Esophagus squamous epithelium (tissue), 5 donors: Measurements from ENCODE around the gene SLAIN1. TPM values are rescaled to one million over a fixed set of nuclear protein-coding genes. Genes with fewer than 3 reads are reported as not detected.

Experiments
- DNase-seq: peaks from one replicate; lab custom pipeline; 2025; lab: John Stamatoyannopoulos, UW
- H3K27ac ChIP-seq, 4 donors: fragments of 200-600 bp; sonication (generic); one replicate each; pipeline ENCODE4 v1.5.1; 2016 to 2019; ENCODE audit warnings: mild to moderate bottlenecking in 1 of 4
- H3K27me3 ChIP-seq, 4 donors: fragments of 200-600 bp; sonication (generic); 1 replicate in 3 of 4; 2 replicates in 1 of 4; pipeline versions ENCODE4 v1.5.1 to v1.6.0; 2017 to 2021; ENCODE audit warnings: antibody characterized with exemption in 1 of 4
- H3K36me3 ChIP-seq, 3 donors: fragments of 200-600 bp; sonication (generic); one replicate each; pipeline ENCODE4 v1.5.1; 2016 to 2019
- H3K4me1 ChIP-seq, 3 donors: fragments of 200-600 bp; sonication (generic); one replicate each; pipeline ENCODE4 v1.5.1; 2017 to 2019
- H3K4me3 ChIP-seq, 4 donors: fragments of 200-600 bp; sonication (generic); 1 replicate in 3 of 4; 2 replicates in 1 of 4; pipeline ENCODE4 v1.5.1; 2016 to 2019; ENCODE audit warnings: mild to moderate bottlenecking in 2 of 4, moderate library complexity in 1 of 4
- H3K9me3 ChIP-seq, 3 donors: fragments of 200-600 bp; sonication (generic); one replicate each; pipeline ENCODE4 v1.5.1; 2016 to 2019
- POLR2A ChIP-seq, 4 donors: fragments of 450-650 bp; IDR thresholded peaks; one replicate each; pipeline ENCODE4 v1.6.1; 2017; ENCODE audit warnings: antibody characterized with exemption in 4 of 4, mild to moderate bottlenecking in 4 of 4, moderate library complexity in 3 of 4
- WGBS, 2 donors: methylation state at CpG; one replicate each; pipeline ENCODE4 v1.1.5; 2018; 5-methylcytosine and 5-hydroxymethylcytosine counted together
- intact Hi-C: fragments of 100-400 bp; cut with DNase I; formaldehyde crosslinking; loops from one replicate; pipeline ENCODE4 v1.15.0; 2022
- total RNA-seq, 4 donors: library from RNA; depleted of rRNA; stranded (reverse); fragments of >200 nt; gene quantifications; one replicate each; pipeline ENCODE4 v1.1.0, GENCODE V29; 2016
- TF ChIP-seq, protein P1 (sequence below), 6 experiments: fragments of 450-650 bp in 4 of 6; fragments of 200-600 bp in 2 of 6; sonication (generic) in 2 of 6; IDR thresholded peaks; one replicate each; pipeline ENCODE4 v1.5.1; 2016 to 2019; ENCODE audit warnings: antibody characterized with exemption in 6 of 6, mild to moderate bottlenecking in 4 of 6, moderate library complexity in 4 of 6
- donor health status: DM: yes; HTN: yes; CAD: no.

The SLAIN1 gene
- total RNA-seq, 4 donors from 2014 or later = 0.57 to 4.6 (median 3.1) TPM

DNA sequence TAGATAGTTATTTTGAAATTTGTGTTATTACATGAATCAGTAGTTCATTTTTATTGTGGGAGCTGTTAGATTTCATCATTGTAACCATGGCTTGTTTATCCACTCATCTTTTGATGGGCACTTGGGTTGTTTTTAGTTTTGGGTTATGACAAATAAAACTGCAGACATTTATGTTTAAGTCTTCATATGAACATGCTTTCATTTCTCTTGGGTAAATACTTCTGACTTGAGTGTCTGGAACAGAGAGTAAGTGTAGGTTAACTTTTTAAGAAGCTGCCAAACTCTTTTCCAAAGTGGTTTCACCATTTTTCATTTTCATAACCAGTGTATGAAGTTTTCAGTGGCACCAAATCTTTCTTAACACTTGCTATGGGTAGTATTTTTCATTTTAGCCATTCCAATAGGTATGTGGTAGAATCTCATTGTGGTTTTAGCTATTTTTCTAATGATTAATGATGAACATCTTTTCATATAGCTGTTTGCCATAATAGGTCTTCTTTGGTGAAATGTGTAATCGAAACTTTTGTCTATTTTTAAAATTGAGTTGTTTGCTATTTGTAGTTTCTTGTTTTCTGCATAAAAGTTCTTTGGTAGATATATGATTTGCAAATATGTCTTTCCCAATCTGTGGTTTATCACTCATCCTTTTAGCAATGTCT lies 17.9 kb downstream of the SLAIN1 start:
- H3K4me1 ChIP-seq = no peaks in the 10 kb centered on the region
- 81 to 85% methylated on average over 1 of the region's 1 CpG for WGBS, 2 donors
- no peaks in the 10 kb centered on the region for H3K9me3 ChIP-seq
- no peak overlapping the region for H3K27ac ChIP-seq
- H3K4me3 ChIP-seq = no peak overlapping the region
- H3K27me3 ChIP-seq = no peaks in the 10 kb centered on the region
- no peaks in the 10 kb centered on the region for H3K36me3 ChIP-seq
- intact Hi-C loops = no loop called here
- no peak for TF ChIP-seq POLR2A (IDR thresholded peaks at IDR 0.05)
- TF ChIP-seq, protein P1, sequence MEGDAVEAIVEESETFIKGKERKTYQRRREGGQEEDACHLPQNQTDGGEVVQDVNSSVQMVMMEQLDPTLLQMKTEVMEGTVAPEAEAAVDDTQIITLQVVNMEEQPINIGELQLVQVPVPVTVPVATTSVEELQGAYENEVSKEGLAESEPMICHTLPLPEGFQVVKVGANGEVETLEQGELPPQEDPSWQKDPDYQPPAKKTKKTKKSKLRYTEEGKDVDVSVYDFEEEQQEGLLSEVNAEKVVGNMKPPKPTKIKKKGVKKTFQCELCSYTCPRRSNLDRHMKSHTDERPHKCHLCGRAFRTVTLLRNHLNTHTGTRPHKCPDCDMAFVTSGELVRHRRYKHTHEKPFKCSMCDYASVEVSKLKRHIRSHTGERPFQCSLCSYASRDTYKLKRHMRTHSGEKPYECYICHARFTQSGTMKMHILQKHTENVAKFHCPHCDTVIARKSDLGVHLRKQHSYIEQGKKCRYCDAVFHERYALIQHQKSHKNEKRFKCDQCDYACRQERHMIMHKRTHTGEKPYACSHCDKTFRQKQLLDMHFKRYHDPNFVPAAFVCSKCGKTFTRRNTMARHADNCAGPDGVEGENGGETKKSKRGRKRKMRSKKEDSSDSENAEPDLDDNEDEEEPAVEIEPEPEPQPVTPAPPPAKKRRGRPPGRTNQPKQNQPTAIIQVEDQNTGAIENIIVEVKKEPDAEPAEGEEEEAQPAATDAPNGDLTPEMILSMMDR (IDR thresholded peaks at IDR 0.05) = no peak
- DNase-seq = no peak

DNA sequence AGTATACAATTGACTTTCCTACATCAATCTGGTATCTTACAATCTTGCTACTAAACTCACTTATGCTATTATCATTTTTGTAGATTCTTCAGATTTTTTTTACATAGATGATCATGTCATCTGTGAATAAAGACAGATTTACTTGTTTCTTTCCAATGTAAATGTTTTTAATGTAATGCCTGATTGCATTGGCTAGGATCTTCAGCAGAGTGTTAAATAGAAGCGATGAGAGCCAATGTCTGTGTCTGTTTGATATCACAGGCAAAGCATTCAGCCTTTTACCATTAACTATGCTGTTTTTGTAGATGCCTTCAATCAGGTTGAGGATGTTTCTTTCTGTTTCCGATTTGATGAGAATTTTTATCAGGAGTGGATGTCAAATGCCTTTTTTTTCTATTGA lies 19.2 kb downstream of the SLAIN1 start:
- Histone ChIP-seq H3K4me1 (no peaks in the 10 kb centered on the region), H3K36me3 (no peaks in the 10 kb centered on the region), H3K9me3 (no peaks in the 10 kb centered on the region), H3K4me3 (no peak overlapping the region), H3K27ac (no peak overlapping the region), H3K27me3 (no peaks in the 10 kb centered on the region)
- intact Hi-C loops = no loop called here
- TF ChIP-seq POLR2A (IDR thresholded peaks at IDR 0.05) = no peak
- TF ChIP-seq, protein P1 (IDR thresholded peaks at IDR 0.05) = no peak
- DNase-seq = no peak
- 87 to 88% methylated on average over 2 of the region's 2 CpGs for WGBS, 2 donors

DNA sequence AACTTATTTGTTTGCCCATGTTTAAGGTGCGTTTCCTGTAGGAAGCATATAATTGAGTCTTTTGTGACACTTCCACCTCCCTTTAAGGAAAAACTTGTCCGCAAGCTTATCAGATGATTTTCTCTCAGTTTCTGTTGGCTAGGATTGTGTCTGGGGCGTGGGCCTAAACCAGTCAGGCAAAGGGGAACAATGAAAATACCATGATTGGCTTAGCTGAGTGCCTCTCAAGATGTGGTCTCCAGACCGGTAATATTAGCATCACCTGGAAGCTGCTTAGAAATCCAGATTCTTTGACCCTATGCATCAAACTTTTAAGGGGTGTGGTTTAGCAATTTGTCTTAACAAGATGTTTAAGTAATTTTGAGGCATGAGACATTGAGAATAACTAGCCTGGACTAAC lies 20.0 kb downstream of the SLAIN1 start:
- TF ChIP-seq POLR2A (IDR thresholded peaks at IDR 0.05) = no peak
- TF ChIP-seq, protein P1 (IDR thresholded peaks at IDR 0.05) = no peak
- intact Hi-C loops = no loop called here
- H3K4me3 ChIP-seq = no peak overlapping the region
- no peaks in the 10 kb centered on the region for H3K4me1 ChIP-seq
- no peak overlapping the region for H3K27ac ChIP-seq
- WGBS, 2 donors = 82 to 91% methylated on average over 4 of the region's 4 CpGs
- H3K27me3 ChIP-seq = no peaks in the 10 kb centered on the region
- H3K36me3 ChIP-seq = no peaks in the 10 kb centered on the region
- DNase-seq = no peak
- H3K9me3 ChIP-seq = no peaks in the 10 kb centered on the region

DNA sequence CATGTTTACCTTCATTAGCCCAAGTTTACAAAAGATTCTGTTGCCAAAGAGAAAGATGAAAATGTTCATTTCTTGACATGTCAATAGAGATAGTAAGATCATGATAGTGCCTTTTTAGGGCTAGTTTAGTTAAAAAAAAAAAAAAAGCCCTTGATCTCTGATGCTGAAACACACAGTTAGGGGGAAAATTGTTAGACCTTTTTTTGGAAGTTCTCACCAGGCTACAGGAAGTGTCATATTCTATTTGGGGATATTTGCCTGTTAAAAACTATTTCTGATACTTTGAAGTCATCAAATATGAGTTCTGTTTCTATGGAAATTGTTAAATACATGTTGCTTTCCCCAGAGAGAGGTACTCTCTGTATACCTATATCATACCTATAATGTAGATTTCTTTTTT lies 21.6 kb downstream of the SLAIN1 start:
- DNase-seq = no peak
- Histone ChIP-seq H3K9me3 (no peaks in the 10 kb centered on the region), H3K4me1 (no peaks in the 10 kb centered on the region), H3K27me3 (no peaks in the 10 kb centered on the region), H3K4me3 (no peak overlapping the region), H3K36me3 (no peaks in the 10 kb centered on the region), H3K27ac (no peak overlapping the region)
- intact Hi-C loops = no loop called here
- TF ChIP-seq, protein P1 (IDR thresholded peaks at IDR 0.05) = no peak
- TF ChIP-seq POLR2A (IDR thresholded peaks at IDR 0.05) = no peak

DNA sequence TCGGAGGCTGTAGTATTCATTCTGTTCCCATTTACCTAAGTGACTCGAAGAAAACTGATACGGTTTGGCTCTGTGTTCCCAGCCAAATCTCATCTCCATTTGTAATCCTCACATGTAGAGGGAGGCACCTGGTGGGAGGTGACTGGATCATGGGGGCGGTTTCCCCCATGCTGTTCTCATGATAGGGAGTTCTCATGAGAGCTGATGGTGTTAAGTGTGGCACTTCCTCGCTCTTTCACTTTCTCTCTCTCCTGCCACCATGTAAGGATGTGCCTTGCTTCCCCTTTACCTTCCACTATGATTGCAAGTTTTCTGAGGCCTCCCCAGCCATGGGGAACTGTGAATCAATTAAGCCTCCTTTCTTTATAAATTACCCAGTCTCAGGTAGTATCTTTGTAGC lies 23.5 kb downstream of the SLAIN1 start:
- TF ChIP-seq, protein P1 (IDR thresholded peaks at IDR 0.05) = no peak
- TF ChIP-seq POLR2A (IDR thresholded peaks at IDR 0.05) = no peak

More for the DNA sequence above, 23.5 kb downstream of the SLAIN1 start:
- no peaks in the 10 kb centered on the region for H3K4me1 ChIP-seq
- H3K9me3 ChIP-seq = no peaks in the 10 kb centered on the region
- no peak overlapping the region for H3K4me3 ChIP-seq
- H3K27me3 ChIP-seq = no peaks in the 10 kb centered on the region
- WGBS, 2 donors = 81 to 93% methylated on average over 5 of the region's 5 CpGs
- no peak for DNase-seq
- H3K36me3 ChIP-seq = no peaks in the 10 kb centered on the region
- intact Hi-C loops = no loop called here
- no peak overlapping the region for H3K27ac ChIP-seq
